Measurements from ENCODE around the gene THTPA. TPM values are rescaled to one million over a fixed set of nuclear protein-coding genes. Genes with fewer than 3 reads are reported as not detected.
A peak's percentile ranks its signal among the peaks of the same experiment; 100 is the strongest.

Gene THTPA
- total and polyA plus RNA-seq, 2 of the 13 experiments (the other 11 are each of a cell fraction or from before 2014, with no cell fraction given): 7.4 to 8.7 TPM

GRCh38 chr14:23550131-23550811 is 5.8 kb upstream of the THTPA start (continued):
- TF ChIP-seq, protein P1, sequence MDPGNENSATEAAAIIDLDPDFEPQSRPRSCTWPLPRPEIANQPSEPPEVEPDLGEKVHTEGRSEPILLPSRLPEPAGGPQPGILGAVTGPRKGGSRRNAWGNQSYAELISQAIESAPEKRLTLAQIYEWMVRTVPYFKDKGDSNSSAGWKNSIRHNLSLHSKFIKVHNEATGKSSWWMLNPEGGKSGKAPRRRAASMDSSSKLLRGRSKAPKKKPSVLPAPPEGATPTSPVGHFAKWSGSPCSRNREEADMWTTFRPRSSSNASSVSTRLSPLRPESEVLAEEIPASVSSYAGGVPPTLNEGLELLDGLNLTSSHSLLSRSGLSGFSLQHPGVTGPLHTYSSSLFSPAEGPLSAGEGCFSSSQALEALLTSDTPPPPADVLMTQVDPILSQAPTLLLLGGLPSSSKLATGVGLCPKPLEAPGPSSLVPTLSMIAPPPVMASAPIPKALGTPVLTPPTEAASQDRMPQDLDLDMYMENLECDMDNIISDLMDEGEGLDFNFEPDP (CRISPR knock-in tag; conservative IDR thresholded peaks at IDR 0.05): no peak
- TF ChIP-seq SAFB2 (CRISPR knock-in tag; IDR thresholded peaks at IDR 0.05; ENCODE audit: borderline replicate concordance, low read depth) (0 out of 2 replicates have a peak, but pooled peaks have one; percentile 58), ATF7 (IDR thresholded peaks at IDR 0.05) (no peak), ATF7 (CRISPR knock-in tag; IDR thresholded peaks at IDR 0.05) (no peak), KLF11 (CRISPR knock-in tag; IDR thresholded peaks at IDR 0.05) (no peak), EED (CRISPR knock-in tag; IDR thresholded peaks at IDR 0.05) (0 out of 2 replicates have a peak, but pooled peaks have one; percentile 45), SOX5 (CRISPR knock-in tag; IDR thresholded peaks at IDR 0.05; ENCODE audit: borderline replicate concordance) (no peak), STAG1 (CRISPR knock-in tag; IDR thresholded peaks at IDR 0.05) (no peak), ZNF296 (CRISPR knock-in tag; conservative IDR thresholded peaks at IDR 0.05) (0 out of 2 replicates have a peak, but pooled peaks have one; percentile 10), CC2D1A (CRISPR knock-in tag; IDR thresholded peaks at IDR 0.05) (peak; percentile 74; the same call in 1 of the 2 replicates), KMT2A (CRISPR knock-in tag; IDR thresholded peaks at IDR 0.05) (no peak), ZC3H4 (CRISPR knock-in tag; IDR thresholded peaks at IDR 0.05; ENCODE audit: borderline replicate concordance) (no peak)
- TF ChIP-seq, protein P2, sequence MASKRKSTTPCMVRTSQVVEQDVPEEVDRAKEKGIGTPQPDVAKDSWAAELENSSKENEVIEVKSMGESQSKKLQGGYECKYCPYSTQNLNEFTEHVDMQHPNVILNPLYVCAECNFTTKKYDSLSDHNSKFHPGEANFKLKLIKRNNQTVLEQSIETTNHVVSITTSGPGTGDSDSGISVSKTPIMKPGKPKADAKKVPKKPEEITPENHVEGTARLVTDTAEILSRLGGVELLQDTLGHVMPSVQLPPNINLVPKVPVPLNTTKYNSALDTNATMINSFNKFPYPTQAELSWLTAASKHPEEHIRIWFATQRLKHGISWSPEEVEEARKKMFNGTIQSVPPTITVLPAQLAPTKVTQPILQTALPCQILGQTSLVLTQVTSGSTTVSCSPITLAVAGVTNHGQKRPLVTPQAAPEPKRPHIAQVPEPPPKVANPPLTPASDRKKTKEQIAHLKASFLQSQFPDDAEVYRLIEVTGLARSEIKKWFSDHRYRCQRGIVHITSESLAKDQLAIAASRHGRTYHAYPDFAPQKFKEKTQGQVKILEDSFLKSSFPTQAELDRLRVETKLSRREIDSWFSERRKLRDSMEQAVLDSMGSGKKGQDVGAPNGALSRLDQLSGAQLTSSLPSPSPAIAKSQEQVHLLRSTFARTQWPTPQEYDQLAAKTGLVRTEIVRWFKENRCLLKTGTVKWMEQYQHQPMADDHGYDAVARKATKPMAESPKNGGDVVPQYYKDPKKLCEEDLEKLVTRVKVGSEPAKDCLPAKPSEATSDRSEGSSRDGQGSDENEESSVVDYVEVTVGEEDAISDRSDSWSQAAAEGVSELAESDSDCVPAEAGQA (IDR thresholded peaks at IDR 0.05; ENCODE audit: low read depth): no peak
- TF ChIP-seq, protein P2 (CRISPR knock-in tag; IDR thresholded peaks at IDR 0.05; ENCODE audit: borderline replicate concordance): no peak
- TF ChIP-seq, protein P3, sequence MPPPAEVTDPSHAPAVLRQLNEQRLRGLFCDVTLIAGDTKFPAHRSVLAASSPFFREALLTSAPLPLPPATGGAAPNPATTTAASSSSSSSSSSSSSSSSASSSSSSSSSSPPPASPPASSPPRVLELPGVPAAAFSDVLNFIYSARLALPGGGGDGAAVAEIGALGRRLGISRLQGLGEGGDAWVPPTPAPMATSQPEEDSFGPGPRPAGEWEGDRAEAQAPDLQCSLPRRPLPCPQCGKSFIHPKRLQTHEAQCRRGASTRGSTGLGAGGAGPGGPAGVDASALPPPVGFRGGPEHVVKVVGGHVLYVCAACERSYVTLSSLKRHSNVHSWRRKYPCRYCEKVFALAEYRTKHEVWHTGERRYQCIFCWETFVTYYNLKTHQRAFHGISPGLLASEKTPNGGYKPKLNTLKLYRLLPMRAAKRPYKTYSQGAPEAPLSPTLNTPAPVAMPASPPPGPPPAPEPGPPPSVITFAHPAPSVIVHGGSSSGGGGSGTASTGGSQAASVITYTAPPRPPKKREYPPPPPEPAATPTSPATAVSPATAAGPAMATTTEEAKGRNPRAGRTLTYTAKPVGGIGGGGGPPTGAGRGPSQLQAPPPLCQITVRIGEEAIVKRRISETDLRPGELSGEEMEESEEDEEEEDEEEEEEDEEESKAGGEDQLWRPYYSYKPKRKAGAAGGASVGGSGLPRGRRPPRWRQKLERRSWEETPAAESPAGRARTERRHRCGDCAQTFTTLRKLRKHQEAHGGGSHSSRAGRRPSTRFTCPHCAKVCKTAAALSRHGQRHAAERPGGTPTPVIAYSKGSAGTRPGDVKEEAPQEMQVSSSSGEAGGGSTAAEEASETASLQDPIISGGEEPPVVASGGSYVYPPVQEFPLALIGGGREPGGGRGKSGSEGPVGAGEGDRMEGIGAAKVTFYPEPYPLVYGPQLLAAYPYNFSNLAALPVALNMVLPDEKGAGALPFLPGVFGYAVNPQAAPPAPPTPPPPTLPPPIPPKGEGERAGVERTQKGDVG (CRISPR knock-in tag; IDR thresholded peaks at IDR 0.05; ENCODE audit: borderline replicate concordance): no peak

Measured in HepG2 (cell line).